Testis (tissue), 2 donors: ENCODE results near the gene CACNA1C.

Experiments
- POLR2A ChIP-seq: fragments of 450-650 bp; IDR thresholded peaks from one replicate; pipeline ENCODE4 v1.6.1; 2017; ENCODE audit warnings: antibody characterized with exemption, mild to moderate bottlenecking, moderate library complexity
- TF ChIP-seq, protein P1 (sequence below), 3 experiments: fragments of 450-650 bp in 2 of 3; fragments of 200-600 bp in 1 of 3; sonication (generic) in 1 of 3; IDR thresholded peaks; one replicate each; pipeline ENCODE4 v1.5.1; 2016 to 2019; ENCODE audit warnings: antibody characterized with exemption in 3 of 3, mild to moderate bottlenecking in 2 of 3, moderate library complexity in 1 of 3

DNA sequence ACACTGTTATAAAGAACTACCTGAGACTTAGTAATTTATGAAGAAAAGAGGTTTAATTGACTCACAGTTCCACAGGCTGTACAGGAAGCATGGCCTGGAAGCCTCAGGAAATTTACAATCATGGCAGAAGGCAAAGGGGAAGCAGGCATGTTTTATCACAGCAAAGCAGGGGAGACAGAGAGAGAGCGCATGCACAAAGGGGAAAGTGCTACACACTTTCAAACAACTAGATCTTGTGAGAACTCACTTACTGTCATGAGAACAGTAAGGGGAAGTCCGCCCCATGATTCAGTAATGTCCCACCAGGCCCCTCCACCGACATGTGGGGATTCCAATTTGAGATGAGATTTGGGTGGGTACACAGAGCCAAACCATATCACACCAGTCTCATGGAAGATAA is 313.9 kb downstream of the CACNA1C start:
- TF ChIP-seq, protein P1, sequence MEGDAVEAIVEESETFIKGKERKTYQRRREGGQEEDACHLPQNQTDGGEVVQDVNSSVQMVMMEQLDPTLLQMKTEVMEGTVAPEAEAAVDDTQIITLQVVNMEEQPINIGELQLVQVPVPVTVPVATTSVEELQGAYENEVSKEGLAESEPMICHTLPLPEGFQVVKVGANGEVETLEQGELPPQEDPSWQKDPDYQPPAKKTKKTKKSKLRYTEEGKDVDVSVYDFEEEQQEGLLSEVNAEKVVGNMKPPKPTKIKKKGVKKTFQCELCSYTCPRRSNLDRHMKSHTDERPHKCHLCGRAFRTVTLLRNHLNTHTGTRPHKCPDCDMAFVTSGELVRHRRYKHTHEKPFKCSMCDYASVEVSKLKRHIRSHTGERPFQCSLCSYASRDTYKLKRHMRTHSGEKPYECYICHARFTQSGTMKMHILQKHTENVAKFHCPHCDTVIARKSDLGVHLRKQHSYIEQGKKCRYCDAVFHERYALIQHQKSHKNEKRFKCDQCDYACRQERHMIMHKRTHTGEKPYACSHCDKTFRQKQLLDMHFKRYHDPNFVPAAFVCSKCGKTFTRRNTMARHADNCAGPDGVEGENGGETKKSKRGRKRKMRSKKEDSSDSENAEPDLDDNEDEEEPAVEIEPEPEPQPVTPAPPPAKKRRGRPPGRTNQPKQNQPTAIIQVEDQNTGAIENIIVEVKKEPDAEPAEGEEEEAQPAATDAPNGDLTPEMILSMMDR (IDR thresholded peaks at IDR 0.05) = no peak
- TF ChIP-seq POLR2A = no peak
